ENCODE results near the gene ACOT8. TPM values are rescaled to one million over a fixed set of nuclear protein-coding genes. Genes with fewer than 3 reads are reported as not detected.

The ACOT8 gene
- total RNA-seq, 1 donor from 2014 or later, result 32.1 TPM

GRCh38 chr20:45822857-45823256 is 34.3 kb downstream of the ACOT8 start:
- Histone ChIP-seq H3K36me3 (no peaks in the 10 kb centered on the region), H3K9me3 (replicated peaks) (no peaks in the 10 kb centered on the region), H3K27me3 (ENCODE audit: low read depth) (peaks cover 47% of the 10 kb centered on the region), H3K4me1 (peaks cover 31% of the 10 kb centered on the region), H3K27ac (replicated peaks) (no peak overlapping the region), H3K4me3 (peak overlapping the region; percentile 35)
- no peak for TF ChIP-seq CTCF (IDR thresholded peaks at IDR 0.05; ENCODE audit: borderline replicate concordance)
- intact Hi-C loops (cut with micrococcal nuclease), result no loop called here
- DNase-seq, result no peak

- DNase-seq, result no peak
- Histone ChIP-seq H3K9me3 (replicated peaks) (no peaks in the 10 kb centered on the region), H3K4me3 (no peak overlapping the region), H3K27ac (replicated peaks) (no peak overlapping the region), H3K27me3 (ENCODE audit: low read depth) (peaks cover 47% of the 10 kb centered on the region), H3K36me3 (no peaks in the 10 kb centered on the region), H3K4me1 (peaks cover 29% of the 10 kb centered on the region)
- intact Hi-C loops (cut with micrococcal nuclease), result no loop called here
- no peak for TF ChIP-seq CTCF (IDR thresholded peaks at IDR 0.05; ENCODE audit: borderline replicate concordance)
These were observed 35.2 kb downstream of the ACOT8 start for GRCh38 chr20:45821947-45822346.

DNA sequence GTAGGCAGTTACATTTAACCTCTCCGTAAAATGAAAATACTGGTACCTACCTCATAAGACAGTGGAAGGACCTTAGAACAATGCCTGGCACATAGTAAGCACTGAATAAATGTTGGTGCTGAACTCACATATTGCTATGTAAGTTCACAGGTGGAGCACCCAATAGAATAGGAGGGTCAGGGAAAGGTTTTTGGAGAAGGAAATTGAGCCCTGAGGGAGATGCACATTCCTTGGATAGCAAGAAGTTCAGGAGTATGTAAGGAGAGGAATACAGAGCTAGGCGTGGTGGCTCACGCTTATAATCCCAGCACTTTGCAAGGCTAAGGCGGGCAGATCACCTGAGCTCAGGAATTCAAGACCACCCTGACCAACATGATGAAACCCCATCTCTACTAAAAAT is 37.7 kb downstream of the ACOT8 start:
- Histone ChIP-seq H3K36me3 (no peaks in the 10 kb centered on the region), H3K4me1 (peaks cover 17% of the 10 kb centered on the region), H3K9me3 (replicated peaks) (no peaks in the 10 kb centered on the region), H3K27ac (replicated peaks) (no peak overlapping the region), H3K4me3 (no peak overlapping the region), H3K27me3 (ENCODE audit: low read depth) (peaks cover 42% of the 10 kb centered on the region)
- intact Hi-C loops (cut with micrococcal nuclease), result no loop called here
- no peak for DNase-seq
- TF ChIP-seq CTCF (IDR thresholded peaks at IDR 0.05; ENCODE audit: borderline replicate concordance), result no peak

GRCh38 chr20:45818239-45818638 is 39.0 kb downstream of the ACOT8 start:
- no peak overlapping the region for H3K27ac ChIP-seq (replicated peaks)
- peaks cover 31% of the 10 kb centered on the region for H3K27me3 ChIP-seq (ENCODE audit: low read depth)
- no peak overlapping the region for H3K4me3 ChIP-seq
- H3K36me3 ChIP-seq, result no peaks in the 10 kb centered on the region
- H3K4me1 ChIP-seq, result peaks cover 7% of the 10 kb centered on the region
- no peak for TF ChIP-seq CTCF (IDR thresholded peaks at IDR 0.05; ENCODE audit: borderline replicate concordance)
- intact Hi-C loops (cut with micrococcal nuclease), result no loop called here
- DNase-seq, result no peak
- H3K9me3 ChIP-seq (replicated peaks), result no peaks in the 10 kb centered on the region

GRCh38 chr20:45817376-45818194 is 39.6 kb downstream of the ACOT8 start:
- Histone ChIP-seq H3K27me3 (ENCODE audit: low read depth) (peaks cover 24% of the 10 kb centered on the region), H3K9me3 (replicated peaks) (no peaks in the 10 kb centered on the region), H3K4me3 (no peak overlapping the region), H3K4me1 (peaks cover 7% of the 10 kb centered on the region), H3K36me3 (no peaks in the 10 kb centered on the region), H3K27ac (replicated peaks) (no peak overlapping the region)
- no peak for TF ChIP-seq CTCF (IDR thresholded peaks at IDR 0.05; ENCODE audit: borderline replicate concordance)
- intact Hi-C loops (cut with micrococcal nuclease), result no loop called here
- no peak for DNase-seq
